ENCODE results near the gene DPF3. TPM values are rescaled to one million over a fixed set of nuclear protein-coding genes. Genes with fewer than 3 reads are reported as not detected.

The DPF3 gene
- total and polyA plus RNA-seq, 11 donors, result 13.5 to 53.8 (median 37.0) TPM

GRCh38 chr14:72646861-72647528 is 246.9 kb downstream of the DPF3 start:
- intact Hi-C loops (cut with DNase I), result no loop called here
- no peaks in the 10 kb centered on the region for H3K36me3 ChIP-seq
- H3K27me3 ChIP-seq, result no peaks in the 10 kb centered on the region
- TF ChIP-seq POLR2A (IDR thresholded peaks at IDR 0.05) (no peak), CTCF (IDR thresholded peaks at IDR 0.05) (no peak)
- peaks cover 0 to 33% (median 22%) of the 10 kb centered on the region in 12 donors for H3K4me1 ChIP-seq
- WGBS, 4 donors, result 79 to 84% (median 83%) methylated on average over 7 of the region's 7 CpGs
- no peak for ATAC-seq
- no peak overlapping the region for H3K27ac ChIP-seq
- DNase-seq, result no peak
- peaks cover 0 to 5% (median 0%) of the 10 kb centered on the region in 12 donors for H3K9me3 ChIP-seq
- no peak overlapping the region for H3K4me3 ChIP-seq

DNA sequence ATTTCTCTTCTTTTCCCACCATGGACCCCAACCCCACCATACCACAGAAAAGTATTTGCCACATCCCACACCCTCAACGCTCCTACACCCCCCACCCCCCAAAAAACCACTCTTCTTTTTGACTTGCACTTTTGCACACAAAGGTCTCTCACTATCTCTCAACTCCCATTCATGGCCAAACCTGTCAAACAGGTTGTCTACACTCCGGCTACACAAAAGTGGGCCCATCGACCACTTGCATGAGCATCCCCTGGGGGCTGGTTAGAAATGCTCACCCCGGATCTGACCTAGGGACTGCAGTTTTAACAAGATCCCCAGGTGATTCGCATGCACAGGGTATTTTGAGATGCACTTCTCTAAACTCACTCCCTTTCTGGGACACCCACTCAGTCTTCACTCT is 248.2 kb downstream of the DPF3 start:
- Histone ChIP-seq H3K9me3 (peaks cover 0 to 6% (median 0%) of the 10 kb centered on the region in 12 donors), H3K4me1 (peaks cover 0 to 21% (median 11%) of the 10 kb centered on the region in 12 donors), H3K27ac (no peak overlapping the region), H3K36me3 (no peaks in the 10 kb centered on the region), H3K4me3 (no peak overlapping the region), H3K27me3 (no peaks in the 10 kb centered on the region)
- ATAC-seq (no peak), DNase-seq (no peak)
- intact Hi-C loops (cut with DNase I), result no loop called here
- TF ChIP-seq POLR2A (IDR thresholded peaks at IDR 0.05) (no peak), CTCF (IDR thresholded peaks at IDR 0.05) (no peak)
- WGBS, 4 donors, result 88 to 93% (median 90%) methylated on average over 5 of the region's 5 CpGs

DNA sequence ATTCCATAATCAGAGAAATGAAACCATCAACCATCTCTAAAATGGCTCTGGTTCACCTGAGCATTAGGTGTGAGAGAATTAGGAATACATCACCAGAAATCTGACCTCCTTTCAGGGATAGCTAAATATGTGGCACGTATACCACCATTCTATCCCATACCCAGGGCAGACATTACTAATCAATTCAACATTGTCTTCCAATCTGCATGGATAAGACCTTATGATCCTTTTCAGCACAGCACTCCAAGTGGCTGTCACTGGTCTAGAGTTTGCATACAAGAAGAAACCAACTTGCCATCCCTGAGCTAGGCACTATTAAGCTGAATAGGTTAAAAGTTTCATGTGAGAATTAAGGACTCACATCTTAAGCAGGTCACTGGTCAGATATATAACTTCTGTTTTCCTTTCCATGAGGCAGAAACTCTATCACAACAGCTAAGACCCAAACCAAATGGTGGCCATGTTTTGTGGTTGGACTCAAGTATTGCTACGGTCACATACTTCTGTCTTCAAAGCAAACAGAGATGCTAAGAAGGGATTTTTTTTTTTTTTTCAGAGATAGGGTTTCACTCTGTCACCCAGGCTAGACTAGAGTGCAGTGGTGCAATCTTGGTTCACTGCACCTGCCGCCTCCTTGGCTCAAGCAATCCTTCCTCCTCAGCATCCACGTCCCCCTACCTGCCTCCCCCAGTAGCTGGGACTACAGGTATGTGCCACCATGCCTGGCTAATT is 249.0 kb downstream of the DPF3 start:
- DNase-seq (no peak), ATAC-seq (no peak)
- Histone ChIP-seq H3K4me1 (peaks cover 0 to 16% (median 10%) of the 10 kb centered on the region in 12 donors), H3K27me3 (no peaks in the 10 kb centered on the region), H3K36me3 (no peaks in the 10 kb centered on the region), H3K27ac (no peak overlapping the region), H3K9me3 (peaks cover 0 to 7% (median 0%) of the 10 kb centered on the region in 12 donors), H3K4me3 (no peak overlapping the region)
- TF ChIP-seq CTCF (IDR thresholded peaks at IDR 0.05), result no peak
- no peak for TF ChIP-seq POLR2A (IDR thresholded peaks at IDR 0.05)
- 70 to 98% (median 88%) methylated on average over 4 of the region's 4 CpGs for WGBS, 4 donors
- intact Hi-C loops (cut with DNase I), result no loop called here

DNA sequence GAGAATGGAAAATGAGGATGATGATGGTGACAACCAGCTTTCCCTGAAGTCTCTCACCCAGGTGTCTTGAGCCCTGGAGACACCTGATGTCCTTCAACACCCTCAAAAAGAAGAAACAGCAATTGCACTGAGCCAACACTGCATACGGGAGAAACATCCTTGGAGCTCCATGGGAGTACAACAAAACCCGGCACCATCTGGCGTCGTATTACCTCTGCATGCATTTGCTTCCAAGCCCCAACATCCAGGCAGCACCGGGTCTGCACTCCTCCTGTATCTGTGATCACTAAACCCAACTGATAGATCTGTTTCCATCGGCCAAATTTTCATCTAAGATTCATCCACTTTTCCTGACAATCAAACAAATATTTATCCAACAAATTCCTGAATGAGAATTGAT is 249.9 kb downstream of the DPF3 start:
- no peak overlapping the region for H3K27ac ChIP-seq
- no peak for ATAC-seq
- TF ChIP-seq POLR2A (IDR thresholded peaks at IDR 0.05), result no peak
- TF ChIP-seq CTCF (IDR thresholded peaks at IDR 0.05), result no peak
- no peak overlapping the region for H3K4me3 ChIP-seq
- intact Hi-C loops (cut with DNase I), result no loop called here
- H3K36me3 ChIP-seq, result no peaks in the 10 kb centered on the region
- no peaks in the 10 kb centered on the region for H3K27me3 ChIP-seq
- H3K9me3 ChIP-seq, result peaks cover 0 to 16% (median 0%) of the 10 kb centered on the region in 12 donors
- no peak for DNase-seq
- 79 to 91% (median 86%) methylated on average over 6 of the region's 6 CpGs for WGBS, 4 donors
- H3K4me1 ChIP-seq, result peaks cover 0 to 16% (median 10%) of the 10 kb centered on the region in 12 donors

Measured in heart left ventricle (tissue), 16 donors.